ENCODE measurements around the gene ANKRD11. TPM values are rescaled to one million over a fixed set of nuclear protein-coding genes. Genes with fewer than 3 reads are reported as not detected.

Gene ANKRD11
- polyA plus RNA-seq, 3 donors = 3.2 to 62.4 (median 5.4) TPM

GRCh38 chr16:89458551-89458950 is 31.8 kb downstream of the ANKRD11 start:
- H3K27me3 Mint-ChIP-seq (ENCODE audit: low read depth in 3 of 3) = no peaks in the 10 kb centered on the region
- Histone ChIP-seq H4K20me1 (ENCODE audit: insufficient read depth, low read length) (peaks cover 97% of the 10 kb centered on the region), H3K36me3 (replicated peaks in 1 of 2; ENCODE audit: control insufficient read depth in 1 of 2, insufficient read depth in 2 of 2, low read length in 2 of 2) (no peaks in the 10 kb centered on the region), H3K27ac (ENCODE audit: low read depth in 1 of 2, low read length in 2 of 2) (peak overlapping the region in 1 of 2 donors; percentile 41), H3K79me2 (ENCODE audit: insufficient read depth, low read length) (peaks cover 97% of the 10 kb centered on the region), H3K4me1 (ENCODE audit: control insufficient read depth in 1 of 2, insufficient read depth in 2 of 2, low read length in 2 of 2) (peaks cover 22 to 24% of the 10 kb centered on the region in 2 donors), H3K27me3 (ENCODE audit: control insufficient read depth in 2 of 2, insufficient read depth in 2 of 2, low read length in 2 of 2) (no peaks in the 10 kb centered on the region), H3K9me3 (replicated peaks in 1 of 2; ENCODE audit: control insufficient read depth in 1 of 2, insufficient read depth in 1 of 2, low read length in 2 of 2) (no peaks in the 10 kb centered on the region), H3K4me2 (replicated peaks; ENCODE audit: extremely low read depth, low read length, poor library complexity, severe bottlenecking) (no peak overlapping the region), H2AFZ (ENCODE audit: insufficient read depth, low read depth, low read length, poor library complexity, severe bottlenecking) (no peak overlapping the region), H3K9ac (ENCODE audit: insufficient read depth, low read length, poor library complexity, severe bottlenecking) (no peak overlapping the region), H3K4me3 (replicated peaks in 1 of 3; ENCODE audit: low read depth in 2 of 3, low read length in 3 of 3) (no peak overlapping the region)
- H3K9me3 Mint-ChIP-seq = no peaks in the 10 kb centered on the region
- peaks cover 37% of the 10 kb centered on the region for H3K4me1 Mint-ChIP-seq
- intact Hi-C loops (cut with micrococcal nuclease) = no loop called here
- 98% methylated on average over 5 of the region's 7 CpGs for WGBS (ENCODE audit: insufficient coverage)
- no peak overlapping the region for H3K4me3 Mint-ChIP-seq
- DNase-seq = no peak
- no peak for TF ChIP-seq CTCF (IDR thresholded peaks at IDR 0.05)
- H3K27ac Mint-ChIP-seq = peak overlapping the region in 3 of 7 donors; percentile 8 to 33 (median 28)
- peaks cover 10 to 33% of the 10 kb centered on the region in 2 donors for H3K36me3 Mint-ChIP-seq

GRCh38 chr16:89456419-89456959 is 33.9 kb downstream of the ANKRD11 start:
- H3K4me1 ChIP-seq (ENCODE audit: control insufficient read depth in 1 of 2, insufficient read depth in 2 of 2, low read length in 2 of 2) = peaks cover 29 to 33% of the 10 kb centered on the region in 2 donors

More at GRCh38 chr16:89456419-89456959, 33.9 kb downstream of the ANKRD11 start:
- Histone ChIP-seq H3K27me3 (ENCODE audit: control insufficient read depth in 2 of 2, insufficient read depth in 2 of 2, low read length in 2 of 2) (no peaks in the 10 kb centered on the region), H3K4me3 (replicated peaks in 1 of 3; ENCODE audit: low read depth in 2 of 3, low read length in 3 of 3) (no peak overlapping the region), H3K79me2 (ENCODE audit: insufficient read depth, low read length) (peaks cover 100% of the 10 kb centered on the region), H3K4me2 (replicated peaks; ENCODE audit: extremely low read depth, low read length, poor library complexity, severe bottlenecking) (no peak overlapping the region), H3K36me3 (replicated peaks in 1 of 2; ENCODE audit: control insufficient read depth in 1 of 2, insufficient read depth in 2 of 2, low read length in 2 of 2) (no peaks in the 10 kb centered on the region), H3K9ac (ENCODE audit: insufficient read depth, low read length, poor library complexity, severe bottlenecking) (no peak overlapping the region), H3K27ac (ENCODE audit: low read depth in 1 of 2, low read length in 2 of 2) (no peak overlapping the region), H3K9me3 (replicated peaks in 1 of 2; ENCODE audit: control insufficient read depth in 1 of 2, insufficient read depth in 1 of 2, low read length in 2 of 2) (no peaks in the 10 kb centered on the region), H4K20me1 (ENCODE audit: insufficient read depth, low read length) (peaks cover 100% of the 10 kb centered on the region), H2AFZ (ENCODE audit: insufficient read depth, low read depth, low read length, poor library complexity, severe bottlenecking) (no peak overlapping the region)
- DNase-seq = no peak
- no peaks in the 10 kb centered on the region for H3K27me3 Mint-ChIP-seq (ENCODE audit: low read depth in 3 of 3)
- TF ChIP-seq CTCF (IDR thresholded peaks at IDR 0.05) = no peak
- no peaks in the 10 kb centered on the region for H3K9me3 Mint-ChIP-seq
- peaks cover 45% of the 10 kb centered on the region for H3K4me1 Mint-ChIP-seq
- peaks cover 10 to 30% of the 10 kb centered on the region in 2 donors for H3K36me3 Mint-ChIP-seq
- H3K27ac Mint-ChIP-seq = peak overlapping the region in 5 of 7 donors; percentile 25 to 63 (median 28)
- no peak overlapping the region for H3K4me3 Mint-ChIP-seq
- intact Hi-C loops (cut with micrococcal nuclease) = no loop called here
- WGBS (ENCODE audit: insufficient coverage) = 100% methylated on average over 8 of the region's 12 CpGs

Measured in CD14-positive monocyte (primary cell).